ENCODE measurements around the gene KIAA1328. TPM values are rescaled to one million over a fixed set of nuclear protein-coding genes. Genes with fewer than 3 reads are reported as not detected.
A peak's percentile ranks its signal among the peaks of the same experiment; 100 is the strongest.

The KIAA1328 gene
- polyA plus RNA-seq, 1 of the 3 experiments (the other 2 are of a cell fraction) = 2.6 TPM

DNA sequence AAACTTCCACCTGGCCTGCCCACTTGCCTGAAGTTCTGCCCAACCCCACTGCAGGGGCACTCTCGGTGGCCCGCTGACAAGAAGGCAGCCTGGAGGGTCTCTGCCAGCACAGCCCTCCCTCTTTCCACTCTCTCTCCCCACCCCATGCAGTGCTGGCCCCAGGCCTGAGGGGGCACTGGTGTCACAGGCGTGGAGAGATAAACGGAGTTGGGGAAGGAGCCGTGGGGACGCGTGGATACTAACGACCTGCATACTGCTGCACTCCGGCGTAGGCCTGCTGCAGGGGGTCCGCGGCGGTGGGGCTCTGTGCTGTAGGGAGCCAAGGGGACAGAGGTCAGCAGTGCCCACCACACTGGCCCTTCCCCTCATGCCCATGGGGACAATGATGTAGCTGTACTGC lies 437.4 kb downstream of the KIAA1328 start:
- TF ChIP-seq RAD21 (IDR thresholded peaks at IDR 0.05; ENCODE audit: low read length) (peak; percentile 14; the same call in 1 of the 2 replicates), MEF2A (IDR thresholded peaks at IDR 0.05; ENCODE audit: borderline replicate concordance, low read depth) (no peak)
- TF ChIP-seq, protein P1, sequence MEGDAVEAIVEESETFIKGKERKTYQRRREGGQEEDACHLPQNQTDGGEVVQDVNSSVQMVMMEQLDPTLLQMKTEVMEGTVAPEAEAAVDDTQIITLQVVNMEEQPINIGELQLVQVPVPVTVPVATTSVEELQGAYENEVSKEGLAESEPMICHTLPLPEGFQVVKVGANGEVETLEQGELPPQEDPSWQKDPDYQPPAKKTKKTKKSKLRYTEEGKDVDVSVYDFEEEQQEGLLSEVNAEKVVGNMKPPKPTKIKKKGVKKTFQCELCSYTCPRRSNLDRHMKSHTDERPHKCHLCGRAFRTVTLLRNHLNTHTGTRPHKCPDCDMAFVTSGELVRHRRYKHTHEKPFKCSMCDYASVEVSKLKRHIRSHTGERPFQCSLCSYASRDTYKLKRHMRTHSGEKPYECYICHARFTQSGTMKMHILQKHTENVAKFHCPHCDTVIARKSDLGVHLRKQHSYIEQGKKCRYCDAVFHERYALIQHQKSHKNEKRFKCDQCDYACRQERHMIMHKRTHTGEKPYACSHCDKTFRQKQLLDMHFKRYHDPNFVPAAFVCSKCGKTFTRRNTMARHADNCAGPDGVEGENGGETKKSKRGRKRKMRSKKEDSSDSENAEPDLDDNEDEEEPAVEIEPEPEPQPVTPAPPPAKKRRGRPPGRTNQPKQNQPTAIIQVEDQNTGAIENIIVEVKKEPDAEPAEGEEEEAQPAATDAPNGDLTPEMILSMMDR (IDR thresholded peaks at IDR 0.05) = peak; percentile 18; the same call in 1 of the 2 replicates
- POLR2A ChIA-PET = no interaction called here
- 85% methylated on average over 4 of the region's 13 CpGs for WGBS (ENCODE audit: low lambda C conversion rate)
- Histone ChIP-seq H3K27ac (ENCODE audit: low read depth in 2 of 2, low read length in 1 of 2) (no peak overlapping the region), H3K4me3 (ENCODE audit: low read depth in 2 of 2, low read length in 1 of 2) (no peak overlapping the region), H2AFZ (ENCODE audit: low read depth) (no peak overlapping the region), H3K27me3 (ENCODE audit: insufficient read depth) (no peaks in the 10 kb centered on the region), H3K79me2 (ENCODE audit: insufficient read depth) (no peaks in the 10 kb centered on the region), H3K9me3 (no peaks in the 10 kb centered on the region), H3K4me2 (no peak overlapping the region), H3K36me3 (replicated peaks in 1 of 2; ENCODE audit: control insufficient read depth in 1 of 2, insufficient read depth in 2 of 2, low read length in 1 of 2) (no peaks in the 10 kb centered on the region), H3F3A (replicated peaks; ENCODE audit: insufficient read depth) (no peaks in the 10 kb centered on the region), H4K20me1 (ENCODE audit: insufficient read depth) (no peaks in the 10 kb centered on the region), H3K9ac (no peak overlapping the region), H3K9me2 (no peaks in the 10 kb centered on the region), H3K4me1 (ENCODE audit: control insufficient read depth in 1 of 2, insufficient read depth in 2 of 2, low read depth in 1 of 2, low read length in 1 of 2) (peaks cover 0 to 21% of the 10 kb centered on the region in 2 experiments; a peak in 1 of 4 replicates)
- CTCF ChIA-PET = interaction anchor here (0.7 to 1.5 kb wide), 2 partner anchors 13 to 61 kb away, joined by 3 to 4 read pairs; no protein-coding TSS in a partner anchor
- peak; percentile 64 for DNase-seq

DNA sequence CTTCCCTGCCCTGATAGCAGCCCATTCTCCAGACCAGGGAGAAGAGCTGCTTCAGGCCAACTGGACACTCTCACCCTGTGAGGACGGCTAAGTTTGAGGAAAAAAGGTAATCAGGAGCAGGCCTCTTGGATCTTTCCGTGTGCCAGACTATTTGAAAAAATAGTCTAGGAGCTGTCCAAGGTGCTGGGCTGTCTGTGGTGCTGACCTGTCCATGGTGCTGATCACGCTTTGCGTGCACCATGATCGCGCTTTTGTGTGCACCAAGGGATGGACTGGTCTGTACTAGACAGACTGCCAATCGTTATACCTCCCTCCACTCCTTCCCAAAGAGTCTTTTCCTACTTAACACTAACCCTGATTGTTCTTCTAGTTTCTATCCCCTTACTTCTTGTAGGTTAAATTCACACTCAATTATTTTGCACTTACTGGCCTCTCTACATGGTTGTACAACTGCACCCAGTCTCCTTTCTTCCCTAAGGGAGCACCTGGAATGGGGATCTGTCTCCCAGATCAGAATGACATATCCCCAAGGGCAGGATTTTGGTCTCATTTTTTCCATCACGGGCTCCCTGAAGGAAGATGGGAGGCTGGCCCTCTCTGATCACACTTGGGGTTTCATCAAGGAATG lies 441.2 kb downstream of the KIAA1328 start:
- 60% methylated on average over 7 of the region's 8 CpGs for WGBS (ENCODE audit: low lambda C conversion rate)
- no peaks in the 10 kb centered on the region for H3F3A ChIP-seq (replicated peaks; ENCODE audit: insufficient read depth)
- H3K27ac ChIP-seq (ENCODE audit: low read depth in 2 of 2, low read length in 1 of 2) = no peak overlapping the region
- no peaks in the 10 kb centered on the region for H3K36me3 ChIP-seq (replicated peaks in 1 of 2; ENCODE audit: control insufficient read depth in 1 of 2, insufficient read depth in 2 of 2, low read length in 1 of 2)
- no peak overlapping the region for H3K4me2 ChIP-seq
- H3K27me3 ChIP-seq (ENCODE audit: insufficient read depth) = no peaks in the 10 kb centered on the region
- ChIA-PET CTCF (no interaction called here), POLR2A (no interaction called here)
- H3K4me3 ChIP-seq (ENCODE audit: low read depth in 2 of 2, low read length in 1 of 2) = no peak overlapping the region
- H3K9me2 ChIP-seq = no peaks in the 10 kb centered on the region
- TF ChIP-seq EP300 (IDR thresholded peaks at IDR 0.05; ENCODE audit: borderline replicate concordance in 1 of 2, low read depth in 1 of 2, low read length in 1 of 2) (no peak), FOSL2 (IDR thresholded peaks at IDR 0.05; ENCODE audit: borderline replicate concordance, low read depth) (no peak)
- TF ChIP-seq, protein P2, sequence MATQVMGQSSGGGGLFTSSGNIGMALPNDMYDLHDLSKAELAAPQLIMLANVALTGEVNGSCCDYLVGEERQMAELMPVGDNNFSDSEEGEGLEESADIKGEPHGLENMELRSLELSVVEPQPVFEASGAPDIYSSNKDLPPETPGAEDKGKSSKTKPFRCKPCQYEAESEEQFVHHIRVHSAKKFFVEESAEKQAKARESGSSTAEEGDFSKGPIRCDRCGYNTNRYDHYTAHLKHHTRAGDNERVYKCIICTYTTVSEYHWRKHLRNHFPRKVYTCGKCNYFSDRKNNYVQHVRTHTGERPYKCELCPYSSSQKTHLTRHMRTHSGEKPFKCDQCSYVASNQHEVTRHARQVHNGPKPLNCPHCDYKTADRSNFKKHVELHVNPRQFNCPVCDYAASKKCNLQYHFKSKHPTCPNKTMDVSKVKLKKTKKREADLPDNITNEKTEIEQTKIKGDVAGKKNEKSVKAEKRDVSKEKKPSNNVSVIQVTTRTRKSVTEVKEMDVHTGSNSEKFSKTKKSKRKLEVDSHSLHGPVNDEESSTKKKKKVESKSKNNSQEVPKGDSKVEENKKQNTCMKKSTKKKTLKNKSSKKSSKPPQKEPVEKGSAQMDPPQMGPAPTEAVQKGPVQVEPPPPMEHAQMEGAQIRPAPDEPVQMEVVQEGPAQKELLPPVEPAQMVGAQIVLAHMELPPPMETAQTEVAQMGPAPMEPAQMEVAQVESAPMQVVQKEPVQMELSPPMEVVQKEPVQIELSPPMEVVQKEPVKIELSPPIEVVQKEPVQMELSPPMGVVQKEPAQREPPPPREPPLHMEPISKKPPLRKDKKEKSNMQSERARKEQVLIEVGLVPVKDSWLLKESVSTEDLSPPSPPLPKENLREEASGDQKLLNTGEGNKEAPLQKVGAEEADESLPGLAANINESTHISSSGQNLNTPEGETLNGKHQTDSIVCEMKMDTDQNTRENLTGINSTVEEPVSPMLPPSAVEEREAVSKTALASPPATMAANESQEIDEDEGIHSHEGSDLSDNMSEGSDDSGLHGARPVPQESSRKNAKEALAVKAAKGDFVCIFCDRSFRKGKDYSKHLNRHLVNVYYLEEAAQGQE (IDR thresholded peaks at IDR 0.05; ENCODE audit: low read depth, low read length) = peak; percentile 99
- peaks cover 0 to 7% of the 10 kb centered on the region in 2 experiments; a peak in 1 of 4 replicates for H3K4me1 ChIP-seq (ENCODE audit: control insufficient read depth in 1 of 2, insufficient read depth in 2 of 2, low read depth in 1 of 2, low read length in 1 of 2)
- no peak overlapping the region for H3K9ac ChIP-seq
- no peaks in the 10 kb centered on the region for H3K79me2 ChIP-seq (ENCODE audit: insufficient read depth)
- H4K20me1 ChIP-seq (ENCODE audit: insufficient read depth) = no peaks in the 10 kb centered on the region
- no peak for DNase-seq
- H2AFZ ChIP-seq (ENCODE audit: low read depth) = no peak overlapping the region
- no peaks in the 10 kb centered on the region for H3K9me3 ChIP-seq

Measured in SK-N-SH (cell line).